Measurements from ENCODE around the gene TMEM248.
"Not testable (repeated sequence)": the region's sequence is repeated elsewhere in the genome, so short reads cannot be mapped to it uniquely, and the experiment has no call there.

Gene TMEM248

GRCh38 chr7:66908598-66908997, 12.4 kb upstream of the TMEM248 start:
- not testable (repeated sequence) for DNase-seq (ENCODE audit: low read depth in 2 of 2)

GRCh38 chr7:66910789-66911188, 10.2 kb upstream of the TMEM248 start:
- DNase-seq (ENCODE audit: low read depth in 2 of 2): no peak

- DNase-seq (ENCODE audit: low read depth in 2 of 2): not testable (repeated sequence)
Measured at GRCh38 chr7:66911191-66911590, 9.8 kb upstream of the TMEM248 start.

GRCh38 chr7:66912195-66912594, 8.8 kb upstream of the TMEM248 start:
- no peak for DNase-seq (ENCODE audit: low read depth in 2 of 2)

GRCh38 chr7:66913118-66914037, 7.6 kb upstream of the TMEM248 start:
- no peak for DNase-seq (ENCODE audit: low read depth in 2 of 2)

GRCh38 chr7:66917904-66918303, 3.1 kb upstream of the TMEM248 start:
- not testable (repeated sequence) for DNase-seq (ENCODE audit: low read depth in 2 of 2)

- DNase-seq (ENCODE audit: low read depth in 2 of 2): no peak
Measured at GRCh38 chr7:66919304-66919703, 1.7 kb upstream of the TMEM248 start.

GRCh38 chr7:66919704-66920103, 1.3 kb upstream of the TMEM248 start:
- DNase-seq (ENCODE audit: low read depth in 2 of 2): no peak

GRCh38 chr7:66920256-66920655, 769 bp upstream of the TMEM248 start:
- DNase-seq (ENCODE audit: low read depth in 2 of 2): no peak

- DNase-seq (ENCODE audit: low read depth in 2 of 2): no peak
Measured at GRCh38 chr7:66921396-66921917, 432 bp downstream of the TMEM248 start.

GRCh38 chr7:66921918-66922486, 977 bp downstream of the TMEM248 start:
- DNase-seq (ENCODE audit: low read depth in 2 of 2): peak in 1 of 2 donors; percentile 12

GRCh38 chr7:66925255-66925654, 4.2 kb downstream of the TMEM248 start:
- DNase-seq (ENCODE audit: low read depth in 2 of 2): no peak

GRCh38 chr7:66927348-66927948, 6.4 kb downstream of the TMEM248 start:
- DNase-seq (ENCODE audit: low read depth in 2 of 2): no peak

- no peak for DNase-seq (ENCODE audit: low read depth in 2 of 2)
Measured at GRCh38 chr7:66928388-66928787, 7.4 kb downstream of the TMEM248 start.

- no peak for DNase-seq (ENCODE audit: low read depth in 2 of 2)
Measured at GRCh38 chr7:66929165-66929564, 8.1 kb downstream of the TMEM248 start.

GRCh38 chr7:66929935-66930334, 8.9 kb downstream of the TMEM248 start:
- DNase-seq (ENCODE audit: low read depth in 2 of 2): no peak

GRCh38 chr7:66930341-66930740, 9.3 kb downstream of the TMEM248 start:
- DNase-seq (ENCODE audit: low read depth in 2 of 2): no peak

GRCh38 chr7:66933469-66933868, 12.4 kb downstream of the TMEM248 start:
- DNase-seq (ENCODE audit: low read depth in 2 of 2): no peak

- no peak for DNase-seq (ENCODE audit: low read depth in 2 of 2)
Measured at GRCh38 chr7:66937940-66938339, 16.9 kb downstream of the TMEM248 start.

- no peak for DNase-seq (ENCODE audit: low read depth in 2 of 2)
Measured at GRCh38 chr7:66939325-66939724, 18.3 kb downstream of the TMEM248 start.

GRCh38 chr7:66946545-66946944, 25.5 kb downstream of the TMEM248 start:
- DNase-seq (ENCODE audit: low read depth in 2 of 2): no peak

- DNase-seq (ENCODE audit: low read depth in 2 of 2): no peak
Measured at GRCh38 chr7:66948480-66949109, 27.6 kb downstream of the TMEM248 start.
